Raji (cell line): ENCODE measurements around the gene MRAS.

Experiments
- POLR2A ChIP-seq: IDR thresholded peaks from 2 replicates; pipeline ENCODE4 v1.6.1; 2011; ENCODE audit warnings: low read depth, low read length, control low read depth; ENCODE audit not compliant: insufficient read depth

The MRAS gene

DNA sequence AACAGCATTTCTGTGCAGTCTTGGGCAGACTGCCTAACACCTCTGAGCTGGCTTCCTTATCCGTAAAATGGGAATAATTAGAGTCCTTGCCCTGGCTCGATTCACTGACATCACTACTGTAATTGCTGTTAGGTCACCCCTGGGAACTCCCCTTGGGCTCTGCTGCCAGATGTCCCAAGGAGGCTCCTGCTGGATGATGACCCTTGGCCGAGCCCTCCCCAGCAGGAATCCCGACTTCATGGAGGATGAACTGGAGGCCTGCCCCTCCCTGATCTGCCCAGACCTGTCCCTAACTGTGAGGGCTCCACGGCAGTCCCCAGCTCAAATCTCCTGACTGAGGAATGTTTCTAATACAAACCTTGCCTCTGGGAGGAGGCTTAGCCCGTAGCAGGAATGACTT lies 104.1 kb downstream of the MRAS start:
- no peak for TF ChIP-seq POLR2A
